ENCODE data around the gene ZNF536. TPM values are rescaled to one million over a fixed set of nuclear protein-coding genes. Genes with fewer than 3 reads are reported as not detected.
"Not testable (repeated sequence)": the region's sequence is repeated elsewhere in the genome, so short reads cannot be mapped to it uniquely, and the experiment has no call there.

The ZNF536 gene
- total and polyA plus RNA-seq, 12 donors, result 2.3 to 10.8 (median 6.4) TPM

DNA sequence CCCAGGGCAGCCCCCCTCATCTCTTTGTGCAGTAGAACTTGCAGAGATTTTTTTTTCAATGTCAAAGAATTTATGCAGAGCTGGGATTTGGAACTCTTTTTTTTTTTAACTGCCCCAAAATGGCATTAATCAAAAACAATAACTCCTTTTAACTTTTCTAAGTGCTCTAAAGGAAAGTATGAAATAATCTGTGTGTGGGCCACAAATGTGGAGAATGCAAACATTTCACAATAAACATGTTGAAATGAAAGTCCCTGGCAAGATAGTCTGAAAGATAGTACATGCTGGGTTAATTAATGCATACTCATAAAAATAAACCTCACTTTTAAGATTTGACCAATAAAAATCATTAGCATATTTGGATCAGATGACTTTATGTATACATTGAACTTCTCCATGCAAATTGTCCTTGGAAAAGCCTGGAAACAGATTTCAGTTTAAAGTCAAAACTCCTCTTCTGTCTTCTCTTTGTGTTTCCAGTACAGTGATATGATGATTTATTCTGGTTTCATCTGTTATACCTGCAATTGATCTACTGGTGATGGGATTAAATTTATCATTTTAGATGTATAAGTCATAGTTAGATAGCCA, 30.5 kb upstream of the ZNF536 start:
- H3K4me1 ChIP-seq (replicated peaks in 1 of 2), result no peaks in the 10 kb centered on the region

DNA sequence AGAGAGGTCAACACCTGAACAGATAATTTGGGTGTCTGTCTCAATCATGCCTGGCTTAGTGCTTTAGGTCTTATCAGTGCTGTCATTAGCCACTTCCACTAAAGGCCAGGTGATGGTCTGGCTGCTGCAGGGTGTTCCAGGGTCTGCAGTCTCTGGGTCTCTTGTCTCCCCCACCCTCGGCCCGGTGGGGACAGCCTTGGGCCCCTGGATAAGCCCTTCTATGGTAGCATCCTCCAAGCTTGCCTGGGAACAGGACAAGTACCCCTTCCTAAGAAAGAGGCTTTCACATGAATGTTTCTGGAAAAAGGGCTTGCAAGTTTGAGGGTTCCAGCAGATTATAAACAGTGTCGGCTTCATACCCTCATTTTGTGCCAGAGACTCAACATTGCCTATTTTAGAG, 29.3 kb upstream of the ZNF536 start:
- Histone ChIP-seq H3K4me1 (replicated peaks in 1 of 2) (no peaks in the 10 kb centered on the region), H3K27ac (no peak overlapping the region), H3K36me3 (replicated peaks in 1 of 2) (no peaks in the 10 kb centered on the region), H3K4me3 (no peak overlapping the region), H3K27me3 (no peaks in the 10 kb centered on the region), H3K9me3 (replicated peaks in 1 of 3) (no peaks in the 10 kb centered on the region)
- intact Hi-C loops (cut with DNase I), result no loop called here
- no peak for DNase-seq
- WGBS, 4 donors, result 83 to 86% (median 83%) methylated on average over 3 of the region's 3 CpGs
- TF ChIP-seq, protein P1, sequence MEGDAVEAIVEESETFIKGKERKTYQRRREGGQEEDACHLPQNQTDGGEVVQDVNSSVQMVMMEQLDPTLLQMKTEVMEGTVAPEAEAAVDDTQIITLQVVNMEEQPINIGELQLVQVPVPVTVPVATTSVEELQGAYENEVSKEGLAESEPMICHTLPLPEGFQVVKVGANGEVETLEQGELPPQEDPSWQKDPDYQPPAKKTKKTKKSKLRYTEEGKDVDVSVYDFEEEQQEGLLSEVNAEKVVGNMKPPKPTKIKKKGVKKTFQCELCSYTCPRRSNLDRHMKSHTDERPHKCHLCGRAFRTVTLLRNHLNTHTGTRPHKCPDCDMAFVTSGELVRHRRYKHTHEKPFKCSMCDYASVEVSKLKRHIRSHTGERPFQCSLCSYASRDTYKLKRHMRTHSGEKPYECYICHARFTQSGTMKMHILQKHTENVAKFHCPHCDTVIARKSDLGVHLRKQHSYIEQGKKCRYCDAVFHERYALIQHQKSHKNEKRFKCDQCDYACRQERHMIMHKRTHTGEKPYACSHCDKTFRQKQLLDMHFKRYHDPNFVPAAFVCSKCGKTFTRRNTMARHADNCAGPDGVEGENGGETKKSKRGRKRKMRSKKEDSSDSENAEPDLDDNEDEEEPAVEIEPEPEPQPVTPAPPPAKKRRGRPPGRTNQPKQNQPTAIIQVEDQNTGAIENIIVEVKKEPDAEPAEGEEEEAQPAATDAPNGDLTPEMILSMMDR (IDR thresholded peaks at IDR 0.05), result no peak

More for the DNA sequence above, 30.5 kb upstream of the ZNF536 start:
- Histone ChIP-seq H3K9me3 (replicated peaks in 1 of 3) (no peaks in the 10 kb centered on the region), H3K4me3 (no peak overlapping the region), H3K27ac (no peak overlapping the region), H3K36me3 (replicated peaks in 1 of 2) (no peaks in the 10 kb centered on the region), H3K27me3 (no peaks in the 10 kb centered on the region)
- DNase-seq, result no peak
- intact Hi-C loops (cut with DNase I), result no loop called here
- TF ChIP-seq POLR2A (IDR thresholded peaks at IDR 0.05), result no peak
- TF ChIP-seq, protein P1 (IDR thresholded peaks at IDR 0.05), result no peak

DNA sequence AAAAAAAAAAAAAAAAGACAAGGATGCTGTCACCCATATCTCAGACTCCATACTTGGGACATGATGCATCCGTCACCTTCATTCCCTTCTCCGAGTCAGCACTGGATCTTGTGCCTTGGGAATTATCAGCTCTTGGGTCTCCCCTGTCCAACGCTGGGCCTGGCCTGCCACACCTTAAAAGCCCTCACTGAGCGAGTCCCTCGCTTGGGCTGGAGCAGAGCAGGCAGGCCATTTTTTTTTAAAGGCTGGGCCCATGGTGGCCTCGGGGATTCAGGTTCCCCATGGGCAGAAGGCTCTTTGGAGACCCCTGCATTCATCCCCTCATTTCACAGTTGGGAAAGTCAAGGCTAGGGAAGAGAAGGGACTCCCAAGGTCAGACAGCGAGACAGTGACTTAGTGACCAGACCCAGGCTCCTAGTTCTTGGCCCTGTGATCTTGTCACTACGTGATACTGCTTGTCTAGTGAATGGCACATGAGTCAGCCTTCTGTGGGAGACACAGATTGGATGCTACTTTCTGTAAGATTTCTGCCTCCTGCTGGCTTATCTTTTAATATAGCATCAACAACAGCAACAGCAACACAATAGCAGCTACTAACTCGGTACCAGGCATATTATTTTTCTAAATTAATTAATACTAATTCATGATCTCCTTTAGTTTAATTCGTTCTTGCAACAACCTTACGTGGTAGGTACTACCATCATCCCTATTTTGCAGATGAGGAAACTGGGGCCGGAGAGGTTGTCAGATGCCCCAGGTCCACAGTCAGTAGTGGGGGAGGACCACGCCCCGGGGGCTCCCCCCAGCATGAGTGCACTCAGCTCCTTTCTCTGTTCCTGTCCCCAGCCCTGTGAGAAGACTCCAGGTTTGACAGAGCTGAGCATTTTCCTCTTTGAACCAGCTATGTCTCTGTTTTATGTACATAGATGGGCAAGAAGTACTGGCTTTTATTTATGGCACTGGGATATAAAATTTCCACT, 27.4 kb upstream of the ZNF536 start:
- no peaks in the 10 kb centered on the region for H3K4me1 ChIP-seq (replicated peaks in 1 of 2)
- 81 to 84% (median 81%) methylated on average over 12 to 14 of the region's 14 CpGs for WGBS, 4 donors
- no peaks in the 10 kb centered on the region for H3K36me3 ChIP-seq (replicated peaks in 1 of 2)
- peak in 4 of 7 donors; percentile 19 to 37 (median 28) for DNase-seq
- no peaks in the 10 kb centered on the region for H3K9me3 ChIP-seq (replicated peaks in 1 of 3)
- H3K27ac ChIP-seq, result no peak overlapping the region
- intact Hi-C loops (cut with DNase I), result no loop called here
- no peak overlapping the region for H3K4me3 ChIP-seq
- TF ChIP-seq POLR2A (IDR thresholded peaks at IDR 0.05), result no peak
- TF ChIP-seq, protein P1 (IDR thresholded peaks at IDR 0.05), result peak in 1 of 6 experiments; percentile 26
- H3K27me3 ChIP-seq, result no peaks in the 10 kb centered on the region

DNA sequence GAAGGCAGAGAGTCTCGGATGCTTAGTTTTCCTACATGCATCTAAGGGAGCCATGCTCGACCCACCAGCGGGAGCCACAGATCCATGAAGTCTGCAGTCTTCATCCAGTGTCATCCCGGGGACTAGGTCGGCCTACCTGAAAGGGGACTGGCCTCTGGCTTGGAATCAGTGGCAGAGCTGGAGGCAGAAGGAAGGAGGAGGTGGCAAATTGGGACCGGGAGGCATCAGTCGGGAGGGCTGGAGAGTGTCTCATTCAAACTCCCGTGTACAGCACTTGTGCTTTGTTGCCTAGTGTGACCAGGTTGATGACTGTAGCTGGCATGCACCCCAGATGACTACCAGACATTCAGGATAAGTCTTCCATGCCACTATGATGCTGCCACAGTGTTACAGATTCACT, 26.5 kb upstream of the ZNF536 start:
- intact Hi-C loops (cut with DNase I), result no loop called here
- H3K4me3 ChIP-seq, result no peak overlapping the region
- H3K4me1 ChIP-seq (replicated peaks in 1 of 2), result no peaks in the 10 kb centered on the region

DNA sequence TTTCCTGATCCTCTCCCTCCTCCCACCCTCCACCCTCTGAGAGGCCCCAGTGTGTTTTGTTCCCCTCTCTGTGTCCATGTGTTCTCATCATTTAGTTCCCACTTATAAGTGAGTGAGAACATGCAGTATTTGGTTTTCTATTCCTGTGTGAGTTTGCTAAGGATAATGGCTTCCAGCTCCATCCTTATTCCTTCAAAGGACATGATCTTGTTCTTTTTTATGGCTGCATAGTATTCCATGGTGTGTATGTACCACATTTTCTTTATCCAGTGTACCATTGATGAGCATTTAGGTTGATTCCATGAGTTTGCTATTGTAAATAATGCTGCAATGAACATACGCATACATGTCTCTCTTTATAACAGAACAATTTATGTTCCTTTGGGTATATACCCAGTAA, 25.7 kb upstream of the ZNF536 start:
- intact Hi-C loops (cut with DNase I); H3K4me1 ChIP-seq (replicated peaks in 1 of 2); DNase-seq; H3K9me3 ChIP-seq (replicated peaks in 1 of 3); H3K4me3 ChIP-seq; H3K36me3 ChIP-seq (replicated peaks in 1 of 2); H3K27me3 ChIP-seq; H3K27ac ChIP-seq: not testable (repeated sequence)
- WGBS, 4 donors, result 98 to 100% (median 100%) methylated on average over 1 of the region's 1 CpG

More for the DNA sequence above, 26.5 kb upstream of the ZNF536 start:
- no peaks in the 10 kb centered on the region for H3K36me3 ChIP-seq (replicated peaks in 1 of 2)
- no peaks in the 10 kb centered on the region for H3K9me3 ChIP-seq (replicated peaks in 1 of 3)
- H3K27me3 ChIP-seq, result no peaks in the 10 kb centered on the region
- no peak for DNase-seq
- TF ChIP-seq, protein P1 (IDR thresholded peaks at IDR 0.05), result no peak
- no peak for TF ChIP-seq POLR2A (IDR thresholded peaks at IDR 0.05)
- H3K27ac ChIP-seq, result no peak overlapping the region
- 89 to 98% (median 91%) methylated on average over 8 of the region's 8 CpGs for WGBS, 4 donors
